Neural progenitor cell (in vitro differentiated cells): Measurements from ENCODE around the gene CAPN14. TPM values are rescaled to one million over a fixed set of nuclear protein-coding genes. Genes with fewer than 3 reads are reported as not detected.
A peak's percentile ranks its signal among the peaks of the same experiment; 100 is the strongest.

Experiments used
- DNase-seq: peaks from one replicate; pipeline ENCODE4 v3.0.0-alpha.2; 2016; ENCODE audit warnings: low spot score
- H2AFZ ChIP-seq: fragments of 200-600 bp; sonication (generic); replicated peaks from 2 replicates; pipeline ENCODE4 v1.6.1; 2016; ENCODE audit warnings: antibody characterized with exemption
- H3F3A ChIP-seq: fragments of 200-600 bp; sonication (generic); 2 replicates; pipeline ENCODE4 v1.6.1; 2016; ENCODE audit warnings: antibody characterized with exemption, low read depth
- H3K27ac ChIP-seq: fragments of 200-600 bp; sonication (generic); 2 replicates; pipeline ENCODE4 v1.5.1; 2016; ENCODE audit warnings: mild to moderate bottlenecking
- H3K27me3 ChIP-seq: fragments of 200-600 bp; sonication (generic); 2 replicates; pipeline ENCODE4 v1.6.1; 2016; ENCODE audit warnings: mild to moderate bottlenecking, moderate library complexity
- H3K36me3 ChIP-seq: fragments of 200-600 bp; sonication (generic); 2 replicates; pipeline ENCODE4 v1.5.1; 2016
- H3K4me1 ChIP-seq: fragments of 200-600 bp; sonication (generic); 2 replicates; pipeline ENCODE4 v1.6.1; 2016; ENCODE audit warnings: mixed run types
- H3K4me2 ChIP-seq: fragments of 200-600 bp; sonication (generic); 2 replicates; pipeline ENCODE4 v1.6.1; 2016
- H3K4me3 ChIP-seq: fragments of 200-600 bp; sonication (generic); 2 replicates; pipeline ENCODE4 v1.5.1; 2016
- H3K79me2 ChIP-seq: fragments of 200-600 bp; sonication (generic); 2 replicates; pipeline ENCODE4 v1.6.1; 2016; ENCODE audit warnings: low read depth
- H3K9ac ChIP-seq: fragments of 200-600 bp; sonication (generic); 2 replicates; pipeline ENCODE4 v1.6.1; 2016
- H3K9me3 ChIP-seq: fragments of 200-600 bp; sonication (generic); 2 replicates; pipeline ENCODE4 v1.5.1; 2016; ENCODE audit warnings: low read depth
- H4K20me1 ChIP-seq: fragments of 200-600 bp; sonication (generic); 2 replicates; pipeline ENCODE4 v1.6.1; 2016; ENCODE audit warnings: low read depth
- H3K27ac Mint-ChIP-seq: 3 replicates; pipeline ENCODE4 v1.8.0; 2021; ENCODE audit warnings: mixed read lengths
- H3K27me3 Mint-ChIP-seq: 2 replicates; pipeline ENCODE4 v1.8.0; 2022; ENCODE audit warnings: low read depth, mild to moderate bottlenecking, inconsistent platforms, moderate library complexity, mixed read lengths; ENCODE audit not compliant: insufficient read depth
- H3K36me3 Mint-ChIP-seq: 3 replicates; pipeline ENCODE4 v1.8.0; 2021; ENCODE audit warnings: mixed read lengths
- H3K4me1 Mint-ChIP-seq: 3 replicates; pipeline ENCODE4 v1.8.0; 2021; ENCODE audit warnings: mixed read lengths
- H3K4me3 Mint-ChIP-seq: 3 replicates; pipeline ENCODE4 v1.8.0; 2021; ENCODE audit warnings: mild to moderate bottlenecking, moderate library complexity, mixed read lengths
- H3K9me3 Mint-ChIP-seq: 3 replicates; pipeline ENCODE4 v1.8.0; 2020; ENCODE audit warnings: mixed read lengths
- CTCF ChIP-seq: fragments of 200-600 bp; sonication (generic); IDR thresholded peaks from 2 replicates; pipeline ENCODE4 v1.5.1; 2017; ENCODE audit warnings: antibody characterized with exemption, mild to moderate bottlenecking
- EZH2 ChIP-seq: fragments of 200-600 bp; sonication (generic); IDR thresholded peaks from 2 replicates; pipeline ENCODE4 v1.6.1; 2017; ENCODE audit warnings: antibody characterized with exemption, mild to moderate bottlenecking, moderate library complexity
- EZH2phosphoT487 ChIP-seq: fragments of 200-600 bp; sonication (generic); IDR thresholded peaks from 2 replicates; pipeline ENCODE4 v1.6.1; 2017; ENCODE audit warnings: antibody characterized with exemption
- total RNA-seq: library from RNA; depleted of rRNA; stranded (reverse); fragments of >200 nt; gene quantifications from 2 replicates; pipeline ENCODE4 v1.2.3, GENCODE V29; 2015; ENCODE audit warnings: low replicate concordance

Gene CAPN14
- total RNA-seq, 1 donor from 2014 or later: 0.04 TPM

DNA sequence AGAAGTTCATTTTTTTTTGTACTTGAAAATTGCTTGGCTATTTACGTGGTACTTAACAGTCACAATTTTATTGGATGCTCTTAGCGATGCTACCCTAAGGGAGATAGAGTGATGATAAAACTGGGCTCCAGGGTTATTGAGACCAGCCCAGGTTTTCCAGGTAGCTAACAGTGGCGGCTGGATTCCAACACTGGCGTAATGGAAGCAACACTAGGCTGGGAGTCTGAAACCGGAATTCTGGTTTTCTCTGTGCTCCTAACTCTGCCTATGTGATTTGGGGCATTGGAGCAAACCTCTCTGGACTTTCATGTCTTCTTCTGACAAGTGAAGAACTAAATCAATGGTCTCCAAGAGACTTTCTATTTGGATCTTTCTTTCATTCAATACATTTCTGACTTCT, 69.7 kb downstream of the CAPN14 start:
- H3K4me2 ChIP-seq: no peak overlapping the region
- H3K9ac ChIP-seq: no peak overlapping the region
- no peaks in the 10 kb centered on the region for H3K36me3 Mint-ChIP-seq
- H3K27me3 Mint-ChIP-seq: no peaks in the 10 kb centered on the region
- H3K9me3 Mint-ChIP-seq: no peaks in the 10 kb centered on the region
- H3K4me1 ChIP-seq: peaks cover 3% of the 10 kb centered on the region
- H3K4me3 ChIP-seq: no peak overlapping the region
- no peaks in the 10 kb centered on the region for H3K79me2 ChIP-seq
- no peaks in the 10 kb centered on the region for H3F3A ChIP-seq
- H3K27me3 ChIP-seq: peaks cover 4% of the 10 kb centered on the region
- no peak overlapping the region for H3K27ac Mint-ChIP-seq
- no peak overlapping the region for H3K4me3 Mint-ChIP-seq
- no peaks in the 10 kb centered on the region for H4K20me1 ChIP-seq
- H2AFZ ChIP-seq: no peak overlapping the region
- no peaks in the 10 kb centered on the region for H3K9me3 ChIP-seq
- TF ChIP-seq EZH2: no peak
- no peak for TF ChIP-seq EZH2phosphoT487
- TF ChIP-seq CTCF: no peak
- no peaks in the 10 kb centered on the region for H3K4me1 Mint-ChIP-seq
- no peaks in the 10 kb centered on the region for H3K36me3 ChIP-seq
- H3K27ac ChIP-seq: no peak overlapping the region
- no peak for DNase-seq

- Histone ChIP-seq H3K9ac (no peak overlapping the region), H3F3A (peaks cover 8% of the 10 kb centered on the region), H3K79me2 (no peaks in the 10 kb centered on the region), H3K36me3 (no peaks in the 10 kb centered on the region), H2AFZ (peak overlapping the region; percentile 23), H3K4me2 (no peak overlapping the region), H3K9me3 (no peaks in the 10 kb centered on the region), H3K27ac (no peak overlapping the region), H3K4me1 (peaks cover 5% of the 10 kb centered on the region), H3K4me3 (no peak overlapping the region), H3K27me3 (peaks cover 48% of the 10 kb centered on the region), H4K20me1 (no peaks in the 10 kb centered on the region)
- H3K4me1 Mint-ChIP-seq: peaks cover 1% of the 10 kb centered on the region
- H3K27ac Mint-ChIP-seq: no peak overlapping the region
- no peak for TF ChIP-seq EZH2
- no peak for TF ChIP-seq EZH2phosphoT487
- TF ChIP-seq CTCF: no peak
- H3K9me3 Mint-ChIP-seq: no peaks in the 10 kb centered on the region
- H3K27me3 Mint-ChIP-seq: peaks cover 12% of the 10 kb centered on the region
- H3K4me3 Mint-ChIP-seq: no peak overlapping the region
- no peaks in the 10 kb centered on the region for H3K36me3 Mint-ChIP-seq
- DNase-seq: no peak
These were observed 75.2 kb downstream of the CAPN14 start for GRCh38 chr2:31142110-31142509.

GRCh38 chr2:31141443-31142085, 75.8 kb downstream of the CAPN14 start:
- no peaks in the 10 kb centered on the region for H3K79me2 ChIP-seq
- H3K27me3 Mint-ChIP-seq: peaks cover 17% of the 10 kb centered on the region
- no peaks in the 10 kb centered on the region for H3K36me3 Mint-ChIP-seq
- no peak for DNase-seq
- H3K27me3 ChIP-seq: peaks cover 53% of the 10 kb centered on the region
- no peaks in the 10 kb centered on the region for H3K36me3 ChIP-seq
- H3F3A ChIP-seq: peaks cover 12% of the 10 kb centered on the region
- H3K9me3 Mint-ChIP-seq: no peaks in the 10 kb centered on the region
- H3K9me3 ChIP-seq: no peaks in the 10 kb centered on the region
- no peak overlapping the region for H3K9ac ChIP-seq
- H3K4me3 Mint-ChIP-seq: no peak overlapping the region
- peaks cover 9% of the 10 kb centered on the region for H3K4me1 ChIP-seq
- TF ChIP-seq EZH2phosphoT487: no peak
- no peak for TF ChIP-seq CTCF
- TF ChIP-seq EZH2: no peak
- no peak overlapping the region for H3K4me3 ChIP-seq
- H3K4me1 Mint-ChIP-seq: peaks cover 6% of the 10 kb centered on the region
- no peak overlapping the region for H3K27ac ChIP-seq
- H4K20me1 ChIP-seq: no peaks in the 10 kb centered on the region
- peak overlapping the region; percentile 23 for H2AFZ ChIP-seq
- H3K27ac Mint-ChIP-seq: no peak overlapping the region
- no peak overlapping the region for H3K4me2 ChIP-seq
